HG03097 (cell line): ENCODE data around the gene PRPF6.
A peak's percentile ranks its signal among the peaks of the same experiment; 100 is the strongest.
"Not testable (repeated sequence)": the region's sequence is repeated elsewhere in the genome, so short reads cannot be mapped to it uniquely, and the experiment has no call there.

Experiments used
- ATAC-seq: cut with Tn5 transposase; IDR thresholded peaks from one replicate; pipeline ENCODE4 v1.9.1; 2021; ENCODE audit not compliant: unreplicated experiment, low FRiP score

The PRPF6 gene

DNA sequence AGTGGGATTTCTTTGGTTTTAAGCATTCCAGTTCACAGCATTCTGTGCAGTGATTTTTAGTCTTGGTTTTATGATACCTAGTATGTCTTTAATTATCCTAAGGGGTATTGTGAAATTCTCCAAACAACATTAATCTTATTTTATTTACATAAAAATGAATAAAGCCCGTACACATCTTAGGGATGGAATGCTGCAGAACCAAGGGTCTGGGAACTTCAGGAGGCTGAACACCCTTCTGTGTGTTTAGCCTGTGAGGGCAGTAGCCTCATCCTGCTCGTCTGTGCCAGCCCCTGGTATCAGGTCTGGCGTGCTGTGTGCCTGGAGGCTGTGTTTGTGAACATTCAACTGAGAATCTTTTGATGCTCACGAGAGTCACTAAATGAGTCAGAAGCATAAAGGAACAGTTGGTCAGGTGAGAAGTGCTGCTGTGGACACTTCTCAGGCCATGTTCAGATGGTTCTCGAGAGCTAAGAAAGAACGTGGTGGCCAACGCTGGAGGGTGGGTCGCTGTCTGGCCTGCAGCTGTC is 29.8 kb downstream of the PRPF6 start:
- peak; percentile 52 for ATAC-seq

DNA sequence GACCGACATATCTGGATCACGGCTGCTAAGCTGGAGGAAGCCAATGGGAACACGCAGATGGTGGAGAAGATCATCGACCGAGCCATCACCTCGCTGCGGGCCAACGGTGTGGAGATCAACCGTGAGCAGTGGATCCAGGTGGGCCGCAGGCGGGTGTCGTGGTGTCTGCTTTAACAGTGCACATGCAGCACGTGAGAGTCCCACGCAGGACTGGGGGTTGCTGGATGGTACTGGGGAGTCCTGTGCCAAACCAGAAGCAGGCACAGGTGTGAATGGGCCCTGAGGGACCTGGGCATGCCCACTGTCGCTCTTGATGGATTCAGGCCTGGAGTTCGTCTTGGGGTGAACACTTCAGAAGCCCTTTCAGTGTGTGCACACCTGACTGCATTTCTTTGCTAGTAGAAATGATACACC is 30.4 kb downstream of the PRPF6 start:
- peak; percentile 38 for ATAC-seq

DNA sequence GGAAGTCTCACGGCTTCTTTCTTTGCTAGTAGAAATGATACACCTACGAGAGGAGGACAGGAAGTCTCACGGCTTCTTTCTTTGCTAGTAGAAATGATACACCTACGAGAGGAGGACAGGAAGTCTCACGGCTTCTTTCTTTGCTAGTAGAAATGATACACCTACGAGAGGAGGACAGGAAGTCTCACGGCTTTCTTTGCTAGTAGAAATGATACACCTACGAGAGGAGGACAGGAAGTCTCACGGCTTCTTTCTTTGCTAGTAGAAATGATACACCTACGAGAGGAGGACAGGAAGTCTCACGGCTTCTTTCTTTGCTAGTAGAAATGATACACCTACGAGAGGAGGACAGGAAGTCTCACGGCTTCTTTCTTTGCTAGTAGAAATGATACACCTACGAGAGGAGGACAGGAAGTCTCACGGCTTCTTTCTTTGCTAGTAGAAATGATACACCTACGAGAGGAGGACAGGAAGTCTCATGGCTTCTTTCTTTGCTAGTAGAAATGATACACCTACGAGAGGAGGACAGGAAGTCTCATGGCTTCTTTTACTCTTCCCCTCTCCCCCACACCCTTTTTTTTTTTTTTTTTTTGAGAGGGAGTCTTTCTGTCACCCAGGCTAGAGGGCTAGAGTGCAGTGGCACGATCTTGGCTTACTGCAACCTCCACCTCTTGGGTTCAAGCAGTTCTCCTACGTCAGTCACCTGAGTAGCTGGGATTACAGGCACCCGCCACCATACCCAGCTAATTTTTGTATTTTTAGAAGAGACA is 31.6 kb downstream of the PRPF6 start:
- not testable (repeated sequence) for ATAC-seq

DNA sequence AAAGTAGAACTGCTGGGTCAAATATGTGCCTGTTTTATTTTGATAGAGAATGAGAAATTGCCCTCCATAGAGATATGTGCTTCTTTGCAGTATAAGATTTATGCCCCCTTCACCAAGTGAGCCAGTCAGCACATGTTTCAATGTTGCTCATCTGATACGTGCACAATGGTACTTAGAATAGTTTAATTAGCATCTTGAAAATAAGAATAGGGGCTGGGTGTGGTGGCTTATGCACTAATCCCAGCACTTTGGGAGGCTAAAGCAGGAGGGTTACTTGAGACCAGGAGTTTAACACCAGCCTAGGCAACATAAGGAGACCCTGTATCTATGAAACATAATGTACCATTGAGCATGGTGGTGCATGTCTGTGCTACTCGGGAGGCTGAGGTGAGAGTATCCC is 34.7 kb downstream of the PRPF6 start:
- ATAC-seq: no peak

DNA sequence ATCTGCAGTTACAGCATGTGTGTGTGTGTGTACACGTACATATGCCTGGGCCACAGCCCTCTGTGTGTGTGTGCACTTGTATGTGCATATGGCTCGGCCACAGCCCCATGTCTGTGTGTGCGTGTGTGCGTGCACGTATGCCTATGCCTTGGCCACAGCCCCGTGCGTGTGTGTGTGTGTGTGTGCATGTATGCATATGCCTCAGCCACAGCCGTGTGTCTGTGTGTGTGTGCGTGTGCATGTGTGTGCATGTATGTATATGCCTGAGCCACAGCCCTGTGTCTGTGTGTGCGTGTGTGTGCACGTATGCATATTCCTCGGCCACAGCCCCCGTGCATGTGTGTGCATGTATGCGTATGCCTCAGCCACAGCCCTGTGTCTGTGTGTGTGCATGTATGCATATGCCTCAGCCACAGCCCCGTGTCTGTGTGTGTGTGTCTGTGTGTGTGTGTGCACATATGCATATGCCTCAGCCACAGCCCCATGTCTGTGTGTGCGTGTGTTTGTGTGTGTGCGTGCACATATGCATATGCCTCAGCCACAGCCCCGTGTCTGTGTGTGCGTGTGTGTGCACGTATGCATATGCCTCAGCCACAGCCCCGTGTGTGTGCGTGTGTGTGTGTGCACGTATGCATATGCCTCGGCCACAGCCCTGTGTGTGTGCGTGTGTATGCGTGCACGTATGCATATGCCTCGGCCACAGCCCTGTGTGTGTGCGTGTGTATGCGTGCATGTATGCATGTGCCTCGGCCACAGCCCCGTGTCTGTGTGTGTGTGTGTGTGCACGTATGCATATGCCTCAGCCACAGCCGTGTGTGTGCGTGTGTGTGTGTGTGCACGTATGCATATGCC is 40.4 kb downstream of the PRPF6 start:
- no peak for ATAC-seq

DNA sequence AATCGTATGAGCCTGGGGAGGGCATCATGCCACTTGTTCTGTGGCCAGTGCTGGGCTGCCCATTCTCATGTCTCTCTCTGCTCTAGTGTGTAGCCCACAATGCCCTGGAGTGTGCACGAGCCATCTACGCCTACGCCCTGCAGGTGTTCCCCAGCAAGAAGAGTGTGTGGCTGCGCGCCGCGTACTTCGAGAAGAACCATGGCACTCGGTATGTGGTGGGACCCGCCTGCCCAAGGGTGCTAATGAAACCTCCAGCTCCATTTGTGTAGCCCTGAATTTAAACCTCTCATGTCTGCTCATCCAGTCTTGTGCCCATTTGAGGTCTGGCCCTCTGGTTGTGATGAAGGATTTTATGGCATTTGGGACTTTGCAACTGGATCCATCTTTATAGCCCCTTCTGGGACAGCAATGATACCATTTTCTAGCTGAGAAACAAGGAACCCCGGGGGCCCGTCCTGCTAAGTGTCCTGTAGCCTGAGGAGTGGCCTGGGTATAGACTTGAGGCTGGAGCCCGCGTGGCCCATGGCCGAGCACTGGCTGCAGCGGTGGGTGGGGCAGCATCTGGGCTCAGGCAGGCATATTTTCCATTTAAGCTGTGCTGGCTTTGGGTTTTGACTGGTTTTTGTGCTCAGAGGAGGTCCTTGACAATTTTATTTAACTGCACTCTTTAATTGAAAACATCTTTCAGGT is 41.9 kb downstream of the PRPF6 start:
- no peak for ATAC-seq

DNA sequence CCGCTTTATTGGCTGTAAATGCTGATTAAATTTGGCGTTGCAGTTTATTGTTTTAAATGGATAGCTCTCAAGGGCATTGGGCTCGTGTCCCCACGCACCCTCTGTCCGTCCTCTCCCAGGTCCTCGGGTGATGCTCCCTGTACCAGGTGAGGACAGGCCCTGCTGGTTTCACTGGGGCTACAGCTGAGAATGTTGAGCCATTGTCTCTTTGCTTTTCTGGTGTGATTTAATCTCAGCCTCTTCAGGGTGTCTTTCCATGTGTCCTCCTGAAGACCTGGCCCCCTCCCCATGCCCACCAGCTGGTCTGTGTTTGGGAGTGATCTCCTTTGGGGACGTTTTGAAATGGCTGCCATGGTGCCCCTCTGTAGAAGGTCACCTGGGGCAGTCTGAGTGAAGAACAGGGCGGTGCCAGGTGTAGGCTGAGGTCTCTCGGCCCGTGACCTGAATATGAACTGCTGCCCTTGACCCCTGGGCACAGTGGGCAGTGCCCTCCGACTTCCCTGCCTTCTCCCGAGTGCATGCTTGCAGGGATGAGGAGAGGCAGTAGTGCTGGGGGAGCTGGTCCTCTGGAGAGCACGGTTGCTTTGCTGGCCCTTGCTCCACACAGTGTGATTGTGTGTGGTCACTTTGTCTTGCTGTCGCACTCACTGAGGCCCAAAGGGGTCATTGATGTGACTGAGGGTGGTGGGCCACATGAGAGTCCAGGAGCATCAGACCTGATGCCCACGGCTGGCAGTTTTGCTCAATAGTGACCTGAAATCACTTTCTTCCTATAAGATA is 42.6 kb downstream of the PRPF6 start:
- ATAC-seq: no peak

DNA sequence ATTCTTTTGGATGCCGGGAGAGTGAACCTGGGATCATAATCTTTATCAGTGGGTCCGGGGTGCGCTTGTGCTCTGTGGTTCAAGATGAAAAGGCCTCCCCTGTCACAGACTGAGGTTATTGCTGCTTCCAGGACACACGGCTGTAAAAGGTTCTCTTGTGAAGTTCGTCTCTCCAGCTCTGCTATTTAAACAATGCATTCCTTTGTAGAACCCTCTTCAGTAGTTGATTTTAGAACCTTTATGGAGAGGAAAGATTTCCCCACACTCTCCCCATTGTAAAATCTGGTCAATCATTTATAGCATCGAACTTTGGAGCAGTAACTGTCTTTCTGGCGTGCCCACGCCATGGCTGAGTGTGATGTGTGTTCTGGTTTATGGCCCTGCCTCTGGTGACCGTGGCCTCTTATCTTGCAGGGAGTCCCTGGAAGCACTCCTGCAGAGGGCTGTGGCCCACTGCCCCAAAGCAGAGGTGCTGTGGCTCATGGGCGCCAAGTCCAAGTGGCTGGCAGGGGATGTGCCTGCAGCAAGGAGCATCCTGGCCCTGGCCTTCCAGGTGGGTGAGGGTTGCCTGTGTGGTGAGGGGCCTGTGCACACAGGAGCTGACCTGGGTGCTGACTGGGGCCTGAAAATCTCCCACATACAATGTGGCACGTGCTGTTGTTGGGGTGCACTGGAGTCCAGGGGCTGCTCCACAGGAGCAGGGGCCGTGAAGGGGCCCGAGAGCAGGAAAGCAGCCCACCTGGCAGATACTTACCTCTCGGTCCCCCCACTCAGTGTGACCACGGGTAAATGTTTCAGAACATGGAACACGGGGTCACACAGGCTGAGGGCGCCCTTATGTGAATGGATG is 43.4 kb downstream of the PRPF6 start:
- no peak for ATAC-seq

DNA sequence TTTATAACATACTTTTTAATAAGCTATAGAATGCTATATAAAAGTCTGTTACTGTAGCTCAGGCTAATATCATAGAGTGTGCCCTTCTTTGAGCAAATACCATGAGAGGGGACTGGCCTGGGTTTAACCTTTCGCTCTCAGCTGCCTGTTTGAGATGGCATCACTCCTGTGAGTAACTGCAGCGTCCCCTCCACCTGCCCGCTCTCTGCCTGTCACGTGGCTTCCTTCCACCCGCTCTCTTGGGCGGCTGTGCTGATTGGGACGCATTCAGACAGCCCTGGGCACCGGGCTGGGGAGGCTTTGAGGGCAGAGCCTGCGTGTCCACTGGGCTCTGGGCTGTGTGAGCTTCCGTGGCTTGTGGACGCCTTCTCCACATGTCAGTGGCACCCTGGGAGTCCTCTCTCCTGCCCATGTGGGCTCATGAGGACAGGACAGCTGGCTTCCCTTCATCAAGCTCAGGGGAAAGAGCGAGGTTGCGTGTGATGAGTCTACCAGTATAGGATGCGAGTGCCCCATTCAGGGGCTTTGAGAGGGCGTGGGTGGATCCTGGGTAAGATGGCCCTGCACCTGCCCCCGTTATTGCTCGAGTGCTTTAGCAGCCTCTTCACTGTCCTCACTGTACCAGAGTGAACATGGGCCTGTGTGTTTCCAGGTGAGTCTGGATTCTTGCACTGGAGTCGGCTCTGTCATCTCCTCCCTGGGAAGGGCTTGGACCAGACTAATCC is 44.3 kb downstream of the PRPF6 start:
- no peak for ATAC-seq

DNA sequence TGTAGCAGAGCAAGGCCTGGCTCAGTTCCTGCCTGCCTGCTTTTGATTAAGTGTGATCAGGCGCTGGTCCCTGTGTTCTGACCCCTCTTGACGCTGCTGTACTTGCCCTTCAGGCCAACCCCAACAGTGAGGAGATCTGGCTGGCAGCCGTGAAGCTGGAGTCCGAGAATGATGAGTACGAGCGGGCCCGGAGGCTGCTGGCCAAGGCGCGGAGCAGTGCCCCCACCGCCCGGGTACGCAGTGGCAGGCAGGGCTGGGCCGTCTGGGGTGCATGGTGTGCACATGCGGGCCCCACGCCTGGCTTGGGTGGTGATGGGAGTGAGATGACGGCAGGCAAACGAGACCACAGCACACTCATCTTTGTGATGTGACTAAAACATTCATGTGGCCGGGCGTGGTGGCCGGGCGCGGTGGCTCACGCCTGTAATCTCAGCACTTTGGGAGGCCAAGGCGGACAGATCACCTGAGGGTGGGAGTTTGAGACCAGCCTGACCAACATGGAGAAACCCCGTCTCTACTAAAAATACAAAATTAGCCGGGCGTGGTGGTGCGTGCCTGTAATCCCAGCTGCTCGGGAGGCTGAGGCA is 45.0 kb downstream of the PRPF6 start:
- ATAC-seq: no peak

DNA sequence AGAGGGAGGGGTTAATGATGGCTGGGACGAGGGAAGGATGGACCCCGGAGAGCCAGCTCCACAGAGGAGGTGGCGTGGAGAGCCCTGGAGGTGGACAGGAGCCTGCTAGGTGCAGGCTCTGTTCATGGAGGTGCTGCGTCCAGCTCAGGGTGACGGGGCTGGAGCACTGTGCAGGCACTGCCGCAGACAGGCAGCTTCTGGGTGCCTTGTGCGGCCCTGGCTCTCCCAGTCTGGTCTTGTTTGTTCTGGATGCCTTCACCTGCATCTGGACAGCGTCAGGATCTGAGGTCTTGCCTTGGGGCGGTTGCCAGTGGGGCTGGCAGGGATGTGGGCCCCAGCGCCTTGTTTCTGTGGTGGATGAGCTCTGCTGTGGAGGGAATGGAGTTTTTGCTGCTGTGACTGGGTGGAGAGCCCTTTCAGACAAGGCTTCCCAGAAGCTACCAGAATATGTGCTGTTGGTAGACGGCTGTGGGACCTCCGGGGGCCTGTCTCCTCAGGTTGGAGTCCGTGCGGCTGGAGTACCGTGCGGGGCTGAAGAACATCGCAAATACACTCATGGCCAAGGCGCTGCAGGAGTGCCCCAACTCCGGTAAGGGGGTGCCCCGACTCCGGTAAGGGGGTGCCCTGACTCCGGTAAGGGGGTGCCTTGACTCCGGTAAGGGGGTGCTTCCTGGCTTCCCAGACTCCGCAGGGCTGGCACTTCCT is 47.2 kb downstream of the PRPF6 start:
- no peak for ATAC-seq

DNA sequence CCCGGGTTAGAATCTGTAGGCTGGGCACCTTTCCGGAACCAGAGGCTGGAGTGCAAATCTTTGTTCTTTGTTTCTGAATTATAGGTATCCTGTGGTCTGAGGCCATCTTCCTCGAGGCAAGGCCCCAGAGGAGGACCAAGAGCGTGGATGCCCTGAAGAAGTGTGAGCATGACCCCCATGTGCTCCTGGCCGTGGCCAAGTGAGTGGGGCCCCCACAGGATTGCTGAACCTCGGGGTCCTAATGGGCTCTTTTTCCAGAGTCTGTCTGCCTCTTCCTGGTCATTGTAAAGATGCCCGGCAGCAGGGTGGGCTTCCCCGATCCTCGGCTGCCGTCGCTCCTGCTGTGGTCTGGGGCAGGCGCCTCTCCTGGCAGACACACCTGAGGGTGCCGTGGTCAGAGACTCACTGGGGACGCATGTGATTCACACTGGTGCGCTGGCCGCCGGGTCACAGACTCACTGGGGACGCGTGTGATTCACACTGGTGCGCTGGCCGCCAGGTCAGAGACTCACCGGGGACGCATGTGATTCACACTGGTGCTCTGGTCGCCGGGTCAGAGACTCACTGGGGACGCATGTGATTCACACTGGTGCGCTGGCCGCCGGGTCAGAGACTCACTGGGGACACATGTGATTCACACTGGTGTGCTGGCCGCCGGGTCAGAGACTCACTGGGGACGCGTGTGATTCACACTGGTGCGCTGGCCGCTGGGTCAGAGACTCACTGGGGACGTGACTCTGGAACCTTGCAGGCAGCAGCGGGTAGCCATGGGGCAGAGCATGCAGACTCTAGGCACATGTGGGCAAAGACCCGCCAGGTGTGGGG is 48.6 kb downstream of the PRPF6 start:
- no peak for ATAC-seq

DNA sequence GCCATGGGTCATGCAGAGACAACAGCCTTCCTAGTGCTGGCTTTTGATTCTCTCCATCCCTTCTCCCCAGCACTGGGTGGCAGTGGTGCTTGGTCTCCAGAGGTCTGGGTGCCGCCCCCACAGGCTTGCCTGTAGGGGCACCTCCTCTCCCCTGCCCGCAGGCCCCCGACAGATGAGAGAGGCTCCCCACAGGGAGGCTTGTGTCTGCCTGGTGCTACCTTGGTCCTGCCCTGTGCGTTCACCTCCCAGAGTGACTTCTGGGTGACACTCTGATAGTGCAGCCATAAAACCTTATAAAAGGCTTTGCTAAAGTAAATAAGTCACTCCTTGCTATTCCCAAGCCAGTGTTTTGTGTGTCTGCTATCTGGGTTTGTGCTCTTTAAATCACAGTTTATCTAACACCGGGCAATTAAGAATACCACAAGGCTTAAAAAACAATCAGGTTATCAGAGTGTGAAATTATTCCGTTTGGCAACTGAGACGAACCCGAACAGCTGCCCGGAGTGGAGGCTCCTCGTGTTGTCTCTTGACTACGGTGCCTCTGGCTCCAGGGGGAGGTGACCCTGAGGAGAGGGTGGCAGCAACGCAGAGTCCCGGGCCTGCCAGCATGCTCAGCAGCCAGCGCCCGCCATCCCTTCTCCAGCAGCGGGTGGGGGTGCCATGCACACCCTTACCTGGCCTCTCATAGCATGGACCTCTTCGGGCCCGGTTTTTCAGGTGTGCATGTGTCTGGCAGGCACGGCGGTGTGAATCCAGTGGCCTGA is 49.6 kb downstream of the PRPF6 start:
- no peak for ATAC-seq

DNA sequence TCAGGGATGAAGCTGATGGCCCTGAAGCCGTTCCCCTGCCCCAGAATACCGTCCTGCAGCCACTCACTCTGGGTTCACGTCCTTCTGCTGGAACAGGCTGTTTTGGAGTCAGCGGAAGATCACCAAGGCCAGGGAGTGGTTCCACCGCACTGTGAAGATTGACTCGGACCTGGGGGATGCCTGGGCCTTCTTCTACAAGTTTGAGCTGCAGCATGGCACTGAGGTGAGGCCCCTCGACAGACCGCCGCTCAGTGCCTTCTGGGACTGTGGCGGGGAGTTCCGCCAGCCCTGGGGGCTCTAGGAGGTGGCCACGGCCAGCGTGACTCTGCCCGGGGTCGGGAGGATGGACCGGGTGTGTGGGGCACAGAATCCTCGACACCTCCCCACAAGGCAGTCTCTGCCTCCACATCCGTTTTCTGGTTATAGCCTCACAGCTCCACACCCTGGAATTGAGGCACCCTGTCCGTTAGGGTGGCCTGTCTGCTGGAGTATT is 50.9 kb downstream of the PRPF6 start:
- no peak for ATAC-seq

DNA sequence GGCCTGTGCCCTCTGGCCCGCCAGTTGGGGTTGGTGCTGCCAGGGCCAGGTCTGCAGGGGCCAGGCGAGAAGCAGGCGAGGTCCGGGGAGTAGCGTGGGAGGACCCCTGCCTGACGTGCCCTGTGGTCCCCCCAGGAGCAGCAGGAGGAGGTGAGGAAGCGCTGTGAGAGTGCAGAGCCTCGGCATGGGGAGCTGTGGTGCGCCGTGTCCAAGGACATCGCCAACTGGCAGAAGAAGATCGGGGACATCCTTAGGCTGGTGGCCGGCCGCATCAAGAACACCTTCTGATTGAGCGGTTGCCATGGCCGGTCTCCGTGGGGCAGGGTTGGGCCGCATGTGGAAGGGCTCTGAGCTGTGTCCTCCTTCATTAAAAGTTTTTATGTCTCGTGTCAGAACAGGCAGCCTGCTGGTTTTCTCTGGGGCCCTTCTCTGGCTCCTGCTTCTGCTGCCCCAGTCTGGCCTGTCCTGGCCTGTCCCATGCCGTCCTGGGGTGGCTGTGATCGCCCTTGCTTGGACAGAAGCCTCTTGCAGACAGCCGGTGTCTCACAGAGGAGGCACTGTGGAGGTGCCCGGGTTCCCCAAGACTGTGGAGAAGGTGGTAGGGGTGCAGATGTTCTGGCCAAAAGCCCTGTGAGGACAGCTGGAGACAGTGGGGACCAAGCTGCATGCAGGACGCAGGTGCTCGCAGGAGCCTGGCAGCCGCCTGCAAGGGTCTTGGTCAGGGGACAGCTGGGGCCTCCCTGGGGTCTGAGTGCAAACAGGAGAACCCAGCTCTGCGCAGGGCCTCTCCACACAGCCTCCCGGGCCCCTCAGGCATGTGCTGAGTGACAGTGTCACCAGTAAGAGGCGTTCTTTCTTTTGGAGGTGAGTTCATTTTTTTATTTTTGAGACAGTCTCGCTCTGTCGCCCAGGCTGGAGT is 52.0 kb downstream of the PRPF6 start:
- ATAC-seq: no peak
